ENCODE data around the gene GRID1. TPM values are rescaled to one million over a fixed set of nuclear protein-coding genes. Genes with fewer than 3 reads are reported as not detected.
"Not testable (repeated sequence)": the region's sequence is repeated elsewhere in the genome, so short reads cannot be mapped to it uniquely, and the experiment has no call there.

The GRID1 gene
- total RNA-seq, 1 donor from 2014 or later: 0.68 TPM

- ATAC-seq: no peak
Observed at GRCh38 chr10:86251426-86251825, 115.2 kb downstream of the GRID1 start.

- ATAC-seq: no peak
Observed at GRCh38 chr10:86250399-86250798, 116.2 kb downstream of the GRID1 start.

- ATAC-seq: no peak
Observed at GRCh38 chr10:86249794-86250193, 116.8 kb downstream of the GRID1 start.

- ATAC-seq: no peak
Observed at GRCh38 chr10:86248062-86248461, 118.5 kb downstream of the GRID1 start.

GRCh38 chr10:86247588-86247987, 119.0 kb downstream of the GRID1 start:
- ATAC-seq: no peak

GRCh38 chr10:86247073-86247472, 119.5 kb downstream of the GRID1 start:
- no peak for ATAC-seq

GRCh38 chr10:86246279-86246940, 120.2 kb downstream of the GRID1 start:
- no peak for ATAC-seq

- no peak for ATAC-seq
Observed at GRCh38 chr10:86245015-86245394, 121.6 kb downstream of the GRID1 start.

- no peak for ATAC-seq
Observed at GRCh38 chr10:86244297-86245014, 122.1 kb downstream of the GRID1 start.

GRCh38 chr10:86243651-86244155, 122.9 kb downstream of the GRID1 start:
- ATAC-seq: no peak

GRCh38 chr10:86242761-86243160, 123.8 kb downstream of the GRID1 start:
- no peak for ATAC-seq

- not testable (repeated sequence) for ATAC-seq
Observed at GRCh38 chr10:86238089-86238488, 128.5 kb downstream of the GRID1 start.

- no peak for ATAC-seq
Observed at GRCh38 chr10:86234541-86235270, 131.9 kb downstream of the GRID1 start.

- no peak for ATAC-seq
Observed at GRCh38 chr10:86234107-86234506, 132.5 kb downstream of the GRID1 start.

GRCh38 chr10:86233131-86233530, 133.5 kb downstream of the GRID1 start:
- no peak for ATAC-seq

- no peak for ATAC-seq
Observed at GRCh38 chr10:86232644-86233043, 134.0 kb downstream of the GRID1 start.

GRCh38 chr10:86231796-86232560, 134.6 kb downstream of the GRID1 start:
- ATAC-seq: no peak

GRCh38 chr10:86230557-86231180, 135.9 kb downstream of the GRID1 start:
- ATAC-seq: no peak

GRCh38 chr10:86229811-86230556, 136.6 kb downstream of the GRID1 start:
- ATAC-seq: peak; percentile 30

- peak; percentile 76 for ATAC-seq
Observed at GRCh38 chr10:86229376-86229775, 137.2 kb downstream of the GRID1 start.

GRCh38 chr10:86227501-86228258, 138.9 kb downstream of the GRID1 start:
- ATAC-seq: no peak
